Activated CD8-positive, alpha-beta memory T cell treated with anti-CD3 and anti-CD28 coated beads for 24 hours (primary cell): ENCODE data around the gene IRF2BPL.
A peak's percentile ranks its signal among the peaks of the same experiment; 100 is the strongest.

Experiments
- DNase-seq: peaks from one replicate; pipeline ENCODE4 v3.0.0-alpha.2; 2020

The IRF2BPL gene

GRCh38 chr14:77028384-77029231 is at the start of gene IRF2BPL:
Gene IRF2BPL, minus strand, starts transcription at chr14:77028708. Its CDS starts 916 bp downstream, at chr14:77027792.
- peak; percentile 96 for DNase-seq

GRCh38 chr14:77077040-77077439 is 48.5 kb upstream of the IRF2BPL start:
- DNase-seq: no peak

GRCh38 chr14:77076113-77076631 is 47.7 kb upstream of the IRF2BPL start:
- no peak for DNase-seq

- DNase-seq: no peak
Measured at GRCh38 chr14:77074969-77075368, 46.5 kb upstream of the IRF2BPL start.

GRCh38 chr14:77071938-77072388 is 43.5 kb upstream of the IRF2BPL start:
- no peak for DNase-seq

GRCh38 chr14:77069551-77069950 is 41.0 kb upstream of the IRF2BPL start:
- no peak for DNase-seq

- no peak for DNase-seq
Measured at GRCh38 chr14:77068517-77069200, 40.2 kb upstream of the IRF2BPL start.

GRCh38 chr14:77067632-77068516 is 39.4 kb upstream of the IRF2BPL start:
- peak; percentile 77 for DNase-seq

GRCh38 chr14:77066578-77067172 is 38.2 kb upstream of the IRF2BPL start:
- DNase-seq: no peak

GRCh38 chr14:77065851-77066577 is 37.5 kb upstream of the IRF2BPL start:
- DNase-seq: no peak

- DNase-seq: no peak
Measured at GRCh38 chr14:77064521-77065178, 36.1 kb upstream of the IRF2BPL start.

- DNase-seq: no peak
Measured at GRCh38 chr14:77063571-77064171, 35.2 kb upstream of the IRF2BPL start.

- no peak for DNase-seq
Measured at GRCh38 chr14:77062261-77062660, 33.8 kb upstream of the IRF2BPL start.

GRCh38 chr14:77061630-77062257 is 33.2 kb upstream of the IRF2BPL start:
- DNase-seq: no peak

GRCh38 chr14:77059276-77059915 is 30.9 kb upstream of the IRF2BPL start:
- no peak for DNase-seq

GRCh38 chr14:77058785-77059184 is 30.3 kb upstream of the IRF2BPL start:
- no peak for DNase-seq

GRCh38 chr14:77058117-77058516 is 29.6 kb upstream of the IRF2BPL start:
- DNase-seq: no peak

GRCh38 chr14:77055981-77056380 is 27.5 kb upstream of the IRF2BPL start:
- no peak for DNase-seq

- no peak for DNase-seq
Measured at GRCh38 chr14:77055306-77055705, 26.8 kb upstream of the IRF2BPL start.
